Stomach (tissue), 4 donors: ENCODE data around the gene TMEM121B.

Experiments
- CTCF ChIP-seq, 7 experiments: fragments of 450-650 bp in 4 of 7; fragments of 200-600 bp in 3 of 7; sonication (generic) in 3 of 7; IDR thresholded peaks; one replicate each; pipeline ENCODE4 v1.5.1; 2016 to 2019; ENCODE audit warnings: antibody characterized with exemption in 7 of 7, control low read depth in 2 of 7, mild to moderate bottlenecking in 1 of 7
- EP300 ChIP-seq: sonication (generic); formaldehyde crosslinking; IDR thresholded peaks from one replicate; pipeline ENCODE4 v1.6.1; 2017; ENCODE audit warnings: antibody characterized with exemption
- POLR2A ChIP-seq, 4 donors: fragments of 450-650 bp; IDR thresholded peaks; one replicate each; pipeline ENCODE4 v1.6.1; 2016; ENCODE audit warnings: antibody characterized with exemption in 4 of 4, control low read depth in 2 of 4, mild to moderate bottlenecking in 1 of 4, moderate library complexity in 1 of 4
- POLR2AphosphoS5 ChIP-seq, 3 donors: sonication (generic); formaldehyde crosslinking; IDR thresholded peaks; one replicate each; pipeline ENCODE4 v1.6.1; 2016; ENCODE audit warnings: antibody characterized with exemption in 3 of 3

- TF ChIP-seq CTCF (IDR thresholded peaks at IDR 0.05) = no peak
- no peak for TF ChIP-seq POLR2A (IDR thresholded peaks at IDR 0.05)
- TF ChIP-seq EP300 = no peak
- no peak for TF ChIP-seq POLR2AphosphoS5 (IDR thresholded peaks at IDR 0.05)
Measured at GRCh38 chr22:17162731-17163130, 41.6 kb upstream of the TMEM121B start.
